ENCODE results near the gene SPATS2L.

GRCh38 chr2:200411831-200412230, 105.3 kb downstream of the SPATS2L start:
- no peak for TF ChIP-seq CTCF (IDR thresholded peaks at IDR 0.05; ENCODE audit: low read depth, low read length)
- no peak for TF ChIP-seq POLR2A (IDR thresholded peaks at IDR 0.05; ENCODE audit: extremely low read depth, insufficient read length)
